IMR-90 (cell line): ENCODE data around the gene TBC1D1. TPM values are rescaled to one million over a fixed set of nuclear protein-coding genes. Genes with fewer than 3 reads are reported as not detected.

Experiments
- ATAC-seq: fragments of 200-7000 bp; cut with Tn5 transposase; 2 replicates; pipeline ENCODE4 v1.9.1; 2020; ENCODE audit warnings: low read depth, mild to moderate bottlenecking, moderate library complexity
- BruUV-seq: library from RNA; stranded (reverse); fragments of 400-500 nt; replicated peaks from 2 replicates; lab custom pipeline; 2021; lab: Mats Ljungman, UMichigan
- CTCF ChIA-PET: fragments of 300-600 bp; formaldehyde crosslinking; extraction: SDS; loops from one replicate; lab custom pipeline; 2021; ENCODE audit warnings: antibody characterized with exemption; lab: Yijun Ruan, JAX
- POLR2A ChIA-PET: fragments of 300-600 bp; sonication (Branson Sonifier 250); formaldehyde crosslinking; loops from one replicate; lab custom pipeline; 2022; ENCODE audit warnings: antibody characterized with exemption; ENCODE audit not compliant: unreplicated experiment; lab: Charles Lee
- DNase-seq: peaks from one replicate; pipeline ENCODE4 v3.0.0; 2013
- H2AFZ ChIP-seq: replicated peaks from 2 replicates; pipeline ENCODE3; 2013; ENCODE audit warnings: low read length, mild to moderate bottlenecking; ENCODE audit not compliant: poor library complexity
- H2AK5ac ChIP-seq: 2 replicates; pipeline ENCODE4 v1.6.1; 2013; ENCODE audit warnings: low read depth, low read length, inconsistent platforms
- H2AK9ac ChIP-seq: replicated peaks from 2 replicates; pipeline ENCODE3; 2013; ENCODE audit warnings: mild to moderate bottlenecking, low read depth, low read length, moderate library complexity; ENCODE audit not compliant: poor library complexity
- H2BK120ac ChIP-seq: 2 replicates; pipeline ENCODE4 v1.6.1; 2013; ENCODE audit warnings: low read depth, low read length, inconsistent platforms
- H2BK15ac ChIP-seq: 3 replicates; pipeline ENCODE4 v1.6.1; 2013; ENCODE audit warnings: low read depth, low read length, inconsistent platforms
- H2BK20ac ChIP-seq: 2 replicates; pipeline ENCODE4 v1.6.1; 2013; ENCODE audit warnings: low read depth, mild to moderate bottlenecking, inconsistent platforms, low read length, moderate library complexity
- H2BK5ac ChIP-seq: 2 replicates; pipeline ENCODE4 v1.6.1; 2013; ENCODE audit warnings: mild to moderate bottlenecking, low read depth, low read length, inconsistent platforms; ENCODE audit not compliant: poor library complexity, severe bottlenecking
- H3K14ac ChIP-seq: replicated peaks from 2 replicates; pipeline ENCODE4 v1.6.1; 2013; ENCODE audit warnings: low read depth, low read length, inconsistent platforms
- H3K18ac ChIP-seq: 2 replicates; pipeline ENCODE4 v1.6.1; 2013; ENCODE audit warnings: low read depth, low read length, control low read depth
- H3K23ac ChIP-seq: 2 replicates; pipeline ENCODE4 v1.6.1; 2013; ENCODE audit warnings: low read depth, low read length, inconsistent platforms
- H3K27ac ChIP-seq: 2 replicates; pipeline ENCODE4 v1.5.1; 2013; ENCODE audit warnings: mild to moderate bottlenecking, control low read depth, low read length; ENCODE audit not compliant: insufficient read depth
- H3K27me3 ChIP-seq: 2 replicates; pipeline ENCODE4 v1.6.1; 2013; ENCODE audit warnings: low read length; ENCODE audit not compliant: control insufficient read depth, insufficient read depth
- H3K36me3 ChIP-seq: 2 replicates; pipeline ENCODE4 v1.6.1; 2013; ENCODE audit warnings: low read length, mixed read lengths; ENCODE audit not compliant: control insufficient read depth, insufficient read depth
- H3K4ac ChIP-seq: 2 replicates; pipeline ENCODE4 v1.6.1; 2013; ENCODE audit warnings: low read depth, low read length, inconsistent platforms
- H3K4me1 ChIP-seq: 2 replicates; pipeline ENCODE4 v1.6.1; 2013; ENCODE audit warnings: low read length, mixed read lengths; ENCODE audit not compliant: control insufficient read depth, insufficient read depth
- H3K4me2 ChIP-seq: 2 replicates; pipeline ENCODE4 v1.6.1; 2013; ENCODE audit warnings: low read depth, mild to moderate bottlenecking, control low read depth, low read length, moderate library complexity
- H3K4me3 ChIP-seq: 2 replicates; pipeline ENCODE4 v1.5.1; 2013; ENCODE audit warnings: low read depth, mild to moderate bottlenecking, control low read depth, low read length, moderate library complexity; ENCODE audit not compliant: insufficient read depth
- H3K56ac ChIP-seq: 2 replicates; pipeline ENCODE4 v1.6.1; 2013; ENCODE audit warnings: low read length, inconsistent platforms; ENCODE audit not compliant: insufficient read depth; ENCODE audit errors: extremely low read depth
- H3K79me1 ChIP-seq, 2 experiments: 2 replicates each; pipeline ENCODE4 v1.6.1; 2013; ENCODE audit warnings: low read length in 2 of 2, inconsistent platforms in 1 of 2, low read depth in 1 of 2
- H3K9ac ChIP-seq: 2 replicates; pipeline ENCODE4 v1.6.1; 2013; ENCODE audit warnings: low read depth, low read length, control low read depth
- H3K9me1 ChIP-seq: 2 replicates; pipeline ENCODE4 v1.6.1; 2013; ENCODE audit warnings: low read length, inconsistent platforms; ENCODE audit not compliant: insufficient read depth
- H3K9me3 ChIP-seq: 2 replicates; pipeline ENCODE4 v1.6.1; 2013; ENCODE audit warnings: low read length; ENCODE audit not compliant: control insufficient read depth, insufficient read depth
- H4K20me1 ChIP-seq: 2 replicates; pipeline ENCODE4 v1.6.1; 2013; ENCODE audit warnings: low read length, inconsistent platforms; ENCODE audit not compliant: insufficient read depth
- H4K5ac ChIP-seq: 2 replicates; pipeline ENCODE4 v1.6.1; 2013; ENCODE audit warnings: mild to moderate bottlenecking, low read depth, low read length, control low read depth
- H4K8ac ChIP-seq, 2 experiments: 2 replicates each; pipeline ENCODE4 v1.6.1; 2013; ENCODE audit warnings: low read depth in 2 of 2, low read length in 2 of 2, control low read depth in 1 of 2, inconsistent platforms in 1 of 2
- H4K91ac ChIP-seq: 2 replicates; pipeline ENCODE4 v1.6.1; 2013; ENCODE audit warnings: low read depth, low read length, inconsistent platforms; ENCODE audit not compliant: insufficient read depth
- BHLHE40 ChIP-seq: fragments of 150-350 bp; IDR thresholded peaks from 2 replicates; pipeline ENCODE4 v1.6.1; 2016; ENCODE audit warnings: mild to moderate bottlenecking, low read depth, low read length
- CEBPB ChIP-seq: IDR thresholded peaks from 2 replicates; pipeline ENCODE4 v1.6.1; 2012; ENCODE audit warnings: low read depth, low read length, improper control_type of control experiment
- CTCF ChIP-seq: conservative IDR thresholded peaks from 2 replicates; pipeline ENCODE4 v1.5.1; 2012; ENCODE audit warnings: mild to moderate bottlenecking, low read depth, low read length, improper control_type of control experiment
- FOS ChIP-seq: fragments of 150-350 bp; IDR thresholded peaks from 2 replicates; pipeline ENCODE4 v1.6.1; 2016; ENCODE audit warnings: low read depth, low read length
- MAFK ChIP-seq: IDR thresholded peaks from 2 replicates; pipeline ENCODE4 v1.6.1; 2012; ENCODE audit warnings: low read depth, low read length, improper control_type of control experiment
- MXI1 ChIP-seq: IDR thresholded peaks from 2 replicates; pipeline ENCODE4 v1.6.1; 2012; ENCODE audit warnings: low read depth, mild to moderate bottlenecking, low read length, moderate library complexity, borderline replicate concordance
- RAD21 ChIP-seq: IDR thresholded peaks from 2 replicates; pipeline ENCODE4 v1.6.1; 2012; ENCODE audit warnings: low read length, improper control_type of control experiment
- RFX5 ChIP-seq: IDR thresholded peaks from 2 replicates; pipeline ENCODE4 v1.8.0; 2012; ENCODE audit warnings: low read depth, mild to moderate bottlenecking, low read length, moderate library complexity
- SMC3 ChIP-seq: fragments of 150-350 bp; IDR thresholded peaks from 2 replicates; pipeline ENCODE4 v1.6.1; 2016; ENCODE audit warnings: low read depth, mild to moderate bottlenecking, antibody characterized with exemption, low read length, moderate library complexity
- WGBS, 2 experiments: methylation state at CpG; one replicate each; pipeline versions ENCODE4 v1.1.5 to v1.1.7; 2013; ENCODE audit warnings: missing lambda C conversion rate in 2 of 2; ENCODE audit not compliant: insufficient read length in 1 of 2; ENCODE audit errors: extremely low coverage in 2 of 2; 5-methylcytosine and 5-hydroxymethylcytosine counted together
- dilution Hi-C: fragments of 300-500 bp; cut with HindIII; formaldehyde crosslinking; loops from one replicate; pipeline ENCODE4 v1.14.3; 2018; ENCODE audit warnings: low sequenced_read_pairs; ENCODE audit not compliant: unreplicated experiment
- in situ Hi-C: fragments of 300-500 bp; cut with MboI; formaldehyde crosslinking; loops from 3 replicates; pipeline ENCODE4 v1.14.3; 2019; ENCODE audit warnings: low sequenced_read_pairs, inconsistent platforms, mixed read lengths
- intact Hi-C: fragments of 100-400 bp; cut with micrococcal nuclease; formaldehyde crosslinking; loops from 2 replicates; pipeline ENCODE4 v1.10.0; 2022
- polyA plus RNA-seq, 3 experiments: library from polyadenylated mRNA; depleted of rRNA; stranded (reverse); fragments of >200 nt; gene quantifications; 2 replicates each; pipeline ENCODE4 v1.2.3, GENCODE V29; 2012; ENCODE audit warnings: low replicate concordance in 1 of 3
- total RNA-seq: library from RNA; depleted of rRNA; stranded (reverse); fragments of >200 nt; gene quantifications from 2 replicates; pipeline ENCODE4 v1.2.3, GENCODE V29; 2012

The TBC1D1 gene
- total and polyA plus RNA-seq, 2 of the 4 experiments (the other 2 are of a cell fraction), result 42.4 to 104 TPM

GRCh38 chr4:38149997-38150671, 259.2 kb downstream of the TBC1D1 start:
- DNase-seq (peak; percentile 86), ATAC-seq (peak; percentile 24)
- H3K36me3 ChIP-seq, result no peaks in the 10 kb centered on the region
- no TSS peak for BruUV-seq
- WGBS, 2 experiments, result no CpG with 5 or more reads among the region's 8 CpGs
- peak overlapping the region; percentile 81 for H3K4ac ChIP-seq
- ChIA-PET POLR2A (interaction anchor here (0.6 kb wide), 1 partner anchor 121 kb away, joined by 3 read pairs; no protein-coding TSS in a partner anchor), CTCF (interaction anchor here (1.4 kb wide), 1 partner anchor 10 kb away, joined by 3 read pairs; no protein-coding TSS in a partner anchor)
- peak overlapping the region; percentile 59; the same call in 1 of the 2 replicates for H3K56ac ChIP-seq
- H4K91ac ChIP-seq, result peak overlapping the region; percentile 88
- peak overlapping the region; percentile 63 for H3K4me2 ChIP-seq
- in situ Hi-C loops (no loop called here), dilution Hi-C loops (no loop called here), intact Hi-C loops (no loop called here)
- peaks cover 28% of the 10 kb centered on the region for H3K9me1 ChIP-seq
- peak overlapping the region; percentile 29 for H2AFZ ChIP-seq
- H2BK5ac ChIP-seq, result peak overlapping the region; percentile 85
- peak overlapping the region; percentile 60 for H3K27ac ChIP-seq
- peaks cover 34% of the 10 kb centered on the region for H3K4me1 ChIP-seq
- peak overlapping the region; percentile 26; the same call in 1 of the 2 replicates for H3K18ac ChIP-seq
- peak overlapping the region; percentile 97 for H2BK20ac ChIP-seq
- peak overlapping the region; percentile 92; the same call in 1 of the 2 replicates for H2AK5ac ChIP-seq
- no peak overlapping the region for H3K9ac ChIP-seq
- H3K14ac ChIP-seq, result peak overlapping the region; percentile 57; the same call in 1 of the 2 replicates
- TF ChIP-seq CTCF (no peak), SMC3 (no peak), MAFK (no peak), MXI1 (no peak), RAD21 (no peak), BHLHE40 (no peak), FOS (no peak), RFX5 (no peak), CEBPB (no peak)
- no peak overlapping the region for H3K4me3 ChIP-seq
- H3K23ac ChIP-seq, result peak overlapping the region; percentile 50
- peaks cover 0 to 4% of the 10 kb centered on the region in 2 experiments; a peak in 1 of 4 replicates for H3K79me1 ChIP-seq
- no peaks in the 10 kb centered on the region for H3K9me3 ChIP-seq
- no peaks in the 10 kb centered on the region for H4K20me1 ChIP-seq
- peak overlapping the region; percentile 41 for H2BK15ac ChIP-seq
- no peaks in the 10 kb centered on the region for H3K27me3 ChIP-seq
- peak overlapping the region; percentile 28 to 74; a peak in 3 of 4 replicates for H4K8ac ChIP-seq
- H4K5ac ChIP-seq, result peak overlapping the region; percentile 51; the same call in 1 of the 2 replicates
- peak overlapping the region; percentile 92 for H2BK120ac ChIP-seq
- no peak overlapping the region for H2AK9ac ChIP-seq
